ENCODE results near the gene PLCB1.

Gene PLCB1

DNA sequence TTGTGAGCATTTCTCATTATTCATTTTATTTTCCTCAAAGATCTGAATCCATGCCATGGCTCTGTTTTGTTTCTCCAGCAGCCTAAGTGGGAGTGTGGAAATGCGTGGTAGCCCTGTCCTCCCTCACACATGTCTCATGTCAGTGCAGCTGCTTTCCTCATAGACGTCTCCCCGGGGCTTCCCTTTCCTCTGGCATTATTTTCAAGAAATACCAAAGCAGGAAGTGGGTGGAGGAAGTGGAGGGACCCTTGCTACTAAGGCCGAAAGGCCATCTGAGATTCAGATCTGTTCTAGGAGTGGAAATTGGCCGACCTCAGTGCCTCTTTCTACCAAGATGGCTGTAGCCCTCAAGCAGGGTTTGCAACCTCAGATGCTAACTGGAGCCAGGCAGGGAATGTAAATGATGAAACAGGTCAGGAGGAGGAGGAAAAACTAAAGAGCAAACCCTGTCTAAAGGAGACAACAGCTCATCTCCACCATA, 515.9 kb downstream of the PLCB1 start:
- no peaks in the 10 kb centered on the region for H3K27me3 ChIP-seq
- H3K9me3 ChIP-seq = no peaks in the 10 kb centered on the region
- intact Hi-C loops (cut with DNase I; ENCODE audit: low total_unique reads) = no loop called here
- no peaks in the 10 kb centered on the region for H3K36me3 ChIP-seq
- H3K27ac ChIP-seq = no peak overlapping the region
- DNase-seq = no peak
- no peak overlapping the region for H3K4me3 ChIP-seq
- H3K4me1 ChIP-seq = peaks cover 0 to 13% (median 0%) of the 10 kb centered on the region in 4 donors
- TF ChIP-seq, protein P1, sequence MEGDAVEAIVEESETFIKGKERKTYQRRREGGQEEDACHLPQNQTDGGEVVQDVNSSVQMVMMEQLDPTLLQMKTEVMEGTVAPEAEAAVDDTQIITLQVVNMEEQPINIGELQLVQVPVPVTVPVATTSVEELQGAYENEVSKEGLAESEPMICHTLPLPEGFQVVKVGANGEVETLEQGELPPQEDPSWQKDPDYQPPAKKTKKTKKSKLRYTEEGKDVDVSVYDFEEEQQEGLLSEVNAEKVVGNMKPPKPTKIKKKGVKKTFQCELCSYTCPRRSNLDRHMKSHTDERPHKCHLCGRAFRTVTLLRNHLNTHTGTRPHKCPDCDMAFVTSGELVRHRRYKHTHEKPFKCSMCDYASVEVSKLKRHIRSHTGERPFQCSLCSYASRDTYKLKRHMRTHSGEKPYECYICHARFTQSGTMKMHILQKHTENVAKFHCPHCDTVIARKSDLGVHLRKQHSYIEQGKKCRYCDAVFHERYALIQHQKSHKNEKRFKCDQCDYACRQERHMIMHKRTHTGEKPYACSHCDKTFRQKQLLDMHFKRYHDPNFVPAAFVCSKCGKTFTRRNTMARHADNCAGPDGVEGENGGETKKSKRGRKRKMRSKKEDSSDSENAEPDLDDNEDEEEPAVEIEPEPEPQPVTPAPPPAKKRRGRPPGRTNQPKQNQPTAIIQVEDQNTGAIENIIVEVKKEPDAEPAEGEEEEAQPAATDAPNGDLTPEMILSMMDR (IDR thresholded peaks at IDR 0.05) = no peak

DNA sequence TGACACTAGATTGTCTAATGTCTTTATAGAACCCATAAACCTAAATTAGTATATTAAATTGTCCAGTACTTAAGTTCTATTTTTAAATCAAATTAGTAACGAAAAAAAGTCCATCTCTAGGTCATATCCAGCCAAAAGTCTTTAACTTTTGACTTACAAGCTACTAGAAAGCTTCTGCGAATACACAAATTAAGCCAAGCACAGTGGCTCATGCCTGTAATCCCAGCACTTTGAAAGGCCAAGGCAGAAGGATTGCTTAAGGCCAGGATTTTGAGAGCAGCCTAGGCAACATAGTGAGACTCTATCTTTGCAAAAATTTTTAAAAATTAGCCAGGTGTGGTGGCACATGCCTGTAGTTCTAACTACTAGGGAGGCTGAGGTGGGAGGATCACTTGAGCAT, 516.4 kb downstream of the PLCB1 start:
- DNase-seq = no peak
- Histone ChIP-seq H3K27ac (no peak overlapping the region), H3K4me3 (no peak overlapping the region), H3K4me1 (peaks cover 0 to 13% (median 0%) of the 10 kb centered on the region in 4 donors), H3K27me3 (no peaks in the 10 kb centered on the region), H3K36me3 (no peaks in the 10 kb centered on the region), H3K9me3 (no peaks in the 10 kb centered on the region)
- TF ChIP-seq, protein P1 (IDR thresholded peaks at IDR 0.05) = no peak
- intact Hi-C loops (cut with DNase I; ENCODE audit: low total_unique reads) = no loop called here

DNA sequence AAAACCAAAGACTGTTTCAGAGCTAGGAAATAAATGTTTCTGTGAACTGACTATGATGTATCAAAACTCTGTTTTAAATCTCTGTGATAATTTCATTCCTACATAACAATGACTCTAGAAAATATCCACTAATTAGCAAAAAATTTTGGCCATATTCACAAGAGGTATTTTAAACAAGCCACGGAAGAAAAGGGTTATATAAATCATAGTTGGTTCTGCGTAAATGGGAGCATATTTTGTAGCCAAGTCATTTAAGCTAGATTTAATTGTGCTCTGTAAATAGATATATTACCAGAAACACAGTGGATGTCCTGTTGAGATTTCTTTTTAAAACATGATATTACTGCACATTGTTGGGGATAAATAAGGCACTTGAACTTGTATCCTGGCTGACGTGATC, 520.3 kb downstream of the PLCB1 start:
- intact Hi-C loops (cut with DNase I; ENCODE audit: low total_unique reads) = no loop called here
- Histone ChIP-seq H3K36me3 (no peaks in the 10 kb centered on the region), H3K27me3 (no peaks in the 10 kb centered on the region), H3K4me1 (no peaks in the 10 kb centered on the region), H3K4me3 (no peak overlapping the region), H3K9me3 (no peaks in the 10 kb centered on the region), H3K27ac (no peak overlapping the region)
- DNase-seq = no peak
- TF ChIP-seq, protein P1 (IDR thresholded peaks at IDR 0.05) = no peak

DNA sequence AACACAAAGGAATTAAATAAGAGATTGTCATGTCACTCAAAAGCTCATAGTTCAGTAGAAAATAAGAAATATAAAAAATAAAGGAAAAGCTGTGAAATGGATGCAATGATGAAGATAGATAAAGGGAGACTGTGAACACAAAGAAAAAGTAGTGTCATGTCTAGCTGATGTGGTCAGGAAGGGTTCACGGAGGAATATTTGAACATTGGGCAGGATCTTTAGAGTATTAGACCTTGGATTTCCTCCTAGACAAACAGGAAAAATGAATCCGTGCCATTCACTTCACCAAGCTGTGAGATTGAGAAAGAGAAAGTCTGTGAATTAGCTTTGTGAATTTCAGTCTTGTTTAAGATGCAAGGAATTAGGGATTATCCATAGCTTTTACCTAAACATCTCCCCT, 522.4 kb downstream of the PLCB1 start:
- H3K4me1 ChIP-seq = no peaks in the 10 kb centered on the region
- no peak for DNase-seq
- no peaks in the 10 kb centered on the region for H3K9me3 ChIP-seq
- no peaks in the 10 kb centered on the region for H3K36me3 ChIP-seq
- H3K27me3 ChIP-seq = no peaks in the 10 kb centered on the region
- intact Hi-C loops (cut with DNase I; ENCODE audit: low total_unique reads) = no loop called here
- no peak overlapping the region for H3K4me3 ChIP-seq
- no peak overlapping the region for H3K27ac ChIP-seq
- TF ChIP-seq, protein P1 (IDR thresholded peaks at IDR 0.05) = no peak

DNA sequence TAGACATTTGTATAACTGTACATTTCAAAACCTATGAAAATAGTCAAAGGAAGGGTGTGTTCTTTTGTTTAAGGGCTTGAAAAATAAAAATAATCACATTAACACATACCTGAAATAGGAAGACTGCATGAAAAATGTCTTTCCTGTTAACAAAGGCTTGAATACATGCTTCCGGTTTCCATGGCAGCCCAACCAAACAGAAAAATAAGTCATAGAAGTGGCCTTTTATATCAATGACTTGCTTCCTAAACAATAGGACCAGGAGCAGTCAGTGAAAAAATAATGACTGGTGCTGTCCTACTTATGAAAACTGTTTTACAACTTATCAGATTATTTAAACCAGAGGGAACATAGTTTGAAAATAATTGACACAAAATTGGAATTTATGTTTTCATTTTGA, 524.3 kb downstream of the PLCB1 start:
- no peaks in the 10 kb centered on the region for H3K27me3 ChIP-seq
- no peak overlapping the region for H3K4me3 ChIP-seq
- TF ChIP-seq, protein P1 (IDR thresholded peaks at IDR 0.05) = no peak
- H3K36me3 ChIP-seq = no peaks in the 10 kb centered on the region
- no peak overlapping the region for H3K27ac ChIP-seq
- intact Hi-C loops (cut with DNase I; ENCODE audit: low total_unique reads) = no loop called here
- no peak for DNase-seq
- H3K4me1 ChIP-seq = no peaks in the 10 kb centered on the region
- H3K9me3 ChIP-seq = no peaks in the 10 kb centered on the region

DNA sequence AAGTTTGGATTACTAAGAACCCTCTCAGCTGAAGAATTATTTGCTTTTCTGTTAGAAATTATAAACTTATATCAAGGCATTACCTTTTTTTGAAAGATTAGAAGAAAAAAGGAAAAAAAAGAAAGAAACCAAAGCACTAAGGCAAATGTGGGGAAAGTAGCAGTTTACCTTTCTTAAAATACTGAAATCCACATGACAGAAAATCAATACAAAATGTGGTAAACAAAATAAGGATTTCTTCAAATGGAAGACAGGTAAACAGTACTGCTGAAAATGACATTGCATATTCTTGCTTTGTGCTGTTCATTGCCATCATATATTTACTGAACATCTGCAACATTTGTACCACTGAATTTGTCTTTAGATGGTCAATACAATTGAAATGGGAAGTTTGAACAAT, 525.6 kb downstream of the PLCB1 start:
- no peaks in the 10 kb centered on the region for H3K9me3 ChIP-seq
- no peak overlapping the region for H3K4me3 ChIP-seq
- H3K4me1 ChIP-seq = no peaks in the 10 kb centered on the region
- TF ChIP-seq, protein P1 (IDR thresholded peaks at IDR 0.05) = no peak
- no peaks in the 10 kb centered on the region for H3K36me3 ChIP-seq
- intact Hi-C loops (cut with DNase I; ENCODE audit: low total_unique reads) = no loop called here
- no peak for DNase-seq
- H3K27ac ChIP-seq = no peak overlapping the region
- H3K27me3 ChIP-seq = no peaks in the 10 kb centered on the region
